NCI-H1105 treated with DMSO at 0.1 percent for 48 hours (cell line): ENCODE data around the gene PARD3.
A peak's percentile ranks its signal among the peaks of the same experiment; 100 is the strongest.
"Not testable (repeated sequence)": the region's sequence is repeated elsewhere in the genome, so short reads cannot be mapped to it uniquely, and the experiment has no call there.

ENCODE experiments used
- DNase-seq: peaks from one replicate; lab custom pipeline; 2025; lab: John Stamatoyannopoulos, UW

Gene PARD3

DNA sequence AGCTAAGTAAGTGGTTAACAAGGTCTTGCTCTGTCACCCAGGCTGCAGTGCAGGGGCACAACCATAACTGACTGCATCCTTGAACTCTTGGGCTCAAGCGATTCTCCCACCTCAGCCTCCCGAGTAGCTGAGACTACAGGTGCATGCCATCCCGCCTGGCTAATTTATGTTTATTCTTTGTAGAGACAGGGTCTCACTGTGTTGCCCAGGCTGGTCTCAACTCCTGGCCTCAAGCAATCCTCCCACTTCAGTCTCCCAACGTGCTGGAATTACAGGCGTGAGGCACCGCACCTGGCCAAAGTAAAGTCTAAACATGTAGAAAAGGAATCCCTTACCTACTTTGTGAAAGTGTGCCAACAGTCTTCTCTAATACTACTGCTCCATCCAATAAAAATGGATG, 17.9 kb downstream of the PARD3 start:
- no peak for DNase-seq

- no peak for DNase-seq
Measured at GRCh38 chr10:34796133-34796532, 19.0 kb downstream of the PARD3 start.

GRCh38 chr10:34795334-34795733, 19.8 kb downstream of the PARD3 start:
- no peak for DNase-seq

DNA sequence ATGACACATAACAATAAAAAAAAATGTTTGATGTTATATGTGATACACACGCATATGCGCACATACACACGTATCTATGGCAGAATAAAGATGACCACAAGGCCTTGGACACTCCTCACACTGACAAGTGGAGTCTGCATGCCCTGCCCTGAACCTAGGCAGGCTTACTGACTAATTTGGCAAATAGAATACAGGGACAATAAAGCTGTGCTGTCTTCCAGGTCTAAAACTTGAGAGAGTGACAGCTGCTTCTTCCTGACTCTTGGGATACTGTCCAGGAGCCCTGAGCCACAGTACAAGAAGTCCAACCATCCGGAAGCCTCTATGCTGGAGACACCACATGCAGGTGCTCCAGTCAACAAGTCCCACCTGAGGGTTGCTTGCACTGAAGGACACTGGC, 20.3 kb downstream of the PARD3 start:
- no peak for DNase-seq

GRCh38 chr10:34793581-34793980, 21.5 kb downstream of the PARD3 start:
- not testable (repeated sequence) for DNase-seq

GRCh38 chr10:34792881-34793280, 22.2 kb downstream of the PARD3 start:
- DNase-seq, result no peak

DNA sequence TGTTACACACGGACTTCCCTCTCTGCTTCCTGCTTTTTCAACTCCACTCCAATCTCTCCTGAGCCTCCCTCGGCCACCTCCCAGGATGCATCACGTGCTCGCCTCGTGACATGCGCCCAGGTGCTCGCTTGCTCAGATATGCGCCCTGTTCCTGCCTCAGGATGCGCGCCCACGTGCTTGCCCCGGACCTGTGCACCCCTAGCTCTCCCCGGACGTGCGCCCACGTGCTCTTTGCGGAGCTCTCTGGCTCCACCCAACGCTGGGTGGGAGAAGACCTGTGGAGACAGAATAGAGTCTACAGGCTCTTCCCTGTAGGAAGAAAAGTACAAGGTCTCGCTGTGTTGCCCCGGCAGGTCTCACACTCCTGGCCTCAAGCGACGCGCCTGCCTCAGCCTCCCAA, 23.1 kb downstream of the PARD3 start:
- no peak for DNase-seq

DNA sequence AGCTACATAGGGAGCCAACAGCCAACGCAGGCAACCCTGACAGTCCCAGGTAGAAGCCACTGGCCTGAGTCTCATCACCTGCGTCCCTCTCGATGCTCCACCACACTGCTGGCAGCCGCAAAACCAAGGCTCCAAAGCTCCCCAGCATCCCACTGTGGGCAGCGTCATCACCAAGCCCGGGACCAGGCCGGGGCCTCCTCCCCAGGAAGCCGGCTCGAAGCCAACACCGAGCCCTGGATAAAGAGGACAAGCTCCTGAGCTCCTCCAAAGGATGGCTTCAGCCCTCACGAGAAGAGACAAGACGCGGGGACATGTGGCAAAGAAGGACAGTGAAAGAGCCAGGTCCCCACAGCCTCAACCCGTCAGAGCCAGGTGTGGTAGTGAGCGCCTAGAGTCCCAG, 23.9 kb downstream of the PARD3 start:
- no peak for DNase-seq

GRCh38 chr10:34789966-34790506, 25.1 kb downstream of the PARD3 start:
- DNase-seq, result no peak

- DNase-seq, result no peak
Measured at GRCh38 chr10:34786464-34786863, 28.6 kb downstream of the PARD3 start.

DNA sequence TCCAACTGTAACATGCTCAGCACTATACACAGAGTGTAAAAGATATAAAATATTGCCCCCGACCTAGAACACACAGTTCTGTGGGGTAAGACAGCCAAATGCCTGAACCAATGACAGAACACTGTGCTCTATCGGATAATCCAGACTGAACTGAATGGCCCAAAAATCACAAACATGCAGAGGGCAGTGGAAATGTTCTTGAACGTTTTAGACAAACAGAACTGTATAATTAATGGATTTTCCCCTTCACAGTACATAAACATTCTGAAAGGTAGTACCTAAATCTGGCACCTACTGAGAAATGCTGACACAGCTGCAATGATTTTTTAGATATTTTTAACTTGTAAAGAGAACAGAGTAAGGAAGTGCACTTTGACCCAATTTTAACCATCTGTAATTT, 33.4 kb downstream of the PARD3 start:
- DNase-seq, result no peak

DNA sequence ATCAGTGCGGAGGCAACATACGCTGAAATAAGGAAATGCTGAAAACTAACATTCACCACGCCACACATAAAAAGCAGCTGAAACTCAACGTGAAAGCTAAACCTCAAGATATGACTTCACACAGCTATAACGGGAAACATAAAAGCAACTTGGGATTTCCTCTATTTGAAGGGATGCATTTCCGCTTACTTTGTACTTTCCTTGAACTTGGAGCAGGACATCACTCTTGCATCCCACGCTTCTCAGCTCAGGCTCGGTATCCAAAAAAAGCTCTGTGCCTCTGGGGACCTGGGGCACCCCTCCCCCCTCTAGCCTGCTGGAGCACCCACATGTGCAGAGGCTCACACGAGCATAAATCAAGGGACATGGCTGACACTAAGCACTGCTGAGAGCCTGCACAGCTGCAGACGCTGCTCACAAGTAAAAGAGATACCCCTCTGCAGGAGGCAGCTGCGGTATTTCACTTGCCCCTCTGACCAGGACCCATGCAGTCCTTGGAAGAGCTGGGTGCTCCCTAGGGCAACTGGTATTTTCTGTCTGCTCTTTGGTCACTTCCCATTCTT, 34.2 kb downstream of the PARD3 start:
- no peak for DNase-seq

DNA sequence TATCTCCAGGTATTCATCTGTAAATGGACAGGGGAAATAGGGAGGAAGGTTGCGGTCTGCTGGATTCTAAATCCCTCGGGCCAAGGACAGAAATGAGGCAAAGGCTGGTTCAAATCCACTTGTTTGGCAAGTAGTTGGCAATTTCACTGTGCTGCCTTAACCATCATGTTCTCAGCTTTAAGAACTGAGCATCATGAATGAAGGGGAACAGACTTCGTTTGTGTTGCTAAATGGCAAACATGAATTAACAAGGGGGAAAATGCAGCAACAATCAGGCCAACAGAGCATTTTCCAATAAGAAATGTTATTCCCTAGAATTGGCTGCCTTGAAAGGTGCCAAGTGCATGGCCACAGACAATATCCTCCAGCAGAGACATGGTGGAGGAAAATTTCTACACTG, 36.9 kb downstream of the PARD3 start:
- DNase-seq, result no peak

DNA sequence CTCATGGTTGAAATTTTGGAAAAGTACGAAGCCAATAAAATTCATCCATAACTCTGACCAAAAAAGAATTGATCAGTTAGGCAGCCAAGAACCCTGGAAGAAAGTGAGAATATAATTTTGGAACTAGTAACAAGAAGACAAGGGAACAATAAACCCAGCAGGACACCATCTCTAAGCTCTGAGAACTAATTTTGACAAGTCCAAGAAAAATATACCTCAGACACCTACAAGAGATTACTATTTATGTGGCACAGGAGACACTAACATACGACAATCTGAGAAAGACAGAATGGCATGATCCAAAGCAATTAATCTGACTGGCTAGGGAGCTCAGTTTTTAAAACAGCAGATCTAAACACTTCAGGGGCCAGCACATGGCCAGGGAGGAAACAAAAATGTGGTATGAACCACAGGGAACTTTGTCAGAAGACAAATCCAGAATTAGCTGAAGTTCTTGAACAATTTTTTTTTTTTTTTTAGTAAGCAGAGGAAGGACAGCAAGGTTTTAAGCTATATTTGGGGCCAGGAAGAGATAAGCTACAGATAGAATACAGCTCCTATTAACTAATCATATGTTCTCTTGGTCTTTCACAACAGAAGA, 38.9 kb downstream of the PARD3 start:
- DNase-seq, result no peak

DNA sequence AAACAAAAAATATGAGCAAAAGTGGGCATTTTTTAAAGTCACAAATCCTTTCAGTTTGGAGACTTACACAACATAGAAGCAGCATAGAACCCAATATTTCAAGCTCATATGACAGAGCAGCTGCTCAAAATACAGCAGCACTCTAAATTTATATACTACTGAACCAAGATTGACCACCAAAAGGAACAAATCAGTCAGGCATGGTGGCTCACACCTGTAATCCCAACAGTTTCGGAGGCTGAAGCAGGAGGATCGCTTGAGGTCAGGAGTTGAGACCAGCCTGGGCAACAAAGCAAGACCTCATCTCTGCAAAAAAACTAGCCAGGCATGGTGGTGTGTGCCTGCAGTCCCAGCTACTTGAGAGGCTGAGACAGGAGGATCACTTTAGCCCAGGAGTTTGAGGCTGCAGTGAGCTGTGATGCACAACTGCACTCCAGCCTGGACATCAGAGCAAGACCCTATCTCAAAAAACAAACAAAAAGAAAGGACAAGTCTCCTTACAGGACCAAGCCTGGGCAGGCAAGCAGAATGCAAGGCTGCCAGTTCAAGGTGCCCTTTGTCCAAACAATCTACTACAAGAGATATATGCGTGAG, 40.0 kb downstream of the PARD3 start:
- DNase-seq, result no peak

- peak; percentile 59 for DNase-seq
Measured at GRCh38 chr10:34773636-34774630, 41.2 kb downstream of the PARD3 start.

- DNase-seq, result no peak
Measured at GRCh38 chr10:34771525-34771924, 43.6 kb downstream of the PARD3 start.

GRCh38 chr10:34771106-34771505, 44.0 kb downstream of the PARD3 start:
- no peak for DNase-seq

GRCh38 chr10:34769899-34770298, 45.2 kb downstream of the PARD3 start:
- no peak for DNase-seq

DNA sequence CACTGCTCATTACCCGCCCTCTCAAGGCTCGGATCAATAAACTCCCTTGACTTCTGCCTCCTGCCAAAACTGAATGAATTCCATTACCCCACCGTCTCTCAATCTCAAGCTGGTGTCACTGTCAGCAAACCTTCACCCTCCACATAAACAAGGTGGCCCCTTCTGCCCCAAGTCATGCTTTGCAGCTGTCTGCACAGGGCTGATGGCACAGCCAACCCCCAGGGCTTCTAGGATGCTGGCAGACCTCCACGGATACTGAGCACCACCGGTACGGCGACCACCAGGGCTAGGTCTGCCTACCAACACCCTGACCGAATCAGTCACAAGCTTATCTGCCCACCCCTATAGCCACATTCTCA, 46.1 kb downstream of the PARD3 start:
- DNase-seq, result no peak

DNA sequence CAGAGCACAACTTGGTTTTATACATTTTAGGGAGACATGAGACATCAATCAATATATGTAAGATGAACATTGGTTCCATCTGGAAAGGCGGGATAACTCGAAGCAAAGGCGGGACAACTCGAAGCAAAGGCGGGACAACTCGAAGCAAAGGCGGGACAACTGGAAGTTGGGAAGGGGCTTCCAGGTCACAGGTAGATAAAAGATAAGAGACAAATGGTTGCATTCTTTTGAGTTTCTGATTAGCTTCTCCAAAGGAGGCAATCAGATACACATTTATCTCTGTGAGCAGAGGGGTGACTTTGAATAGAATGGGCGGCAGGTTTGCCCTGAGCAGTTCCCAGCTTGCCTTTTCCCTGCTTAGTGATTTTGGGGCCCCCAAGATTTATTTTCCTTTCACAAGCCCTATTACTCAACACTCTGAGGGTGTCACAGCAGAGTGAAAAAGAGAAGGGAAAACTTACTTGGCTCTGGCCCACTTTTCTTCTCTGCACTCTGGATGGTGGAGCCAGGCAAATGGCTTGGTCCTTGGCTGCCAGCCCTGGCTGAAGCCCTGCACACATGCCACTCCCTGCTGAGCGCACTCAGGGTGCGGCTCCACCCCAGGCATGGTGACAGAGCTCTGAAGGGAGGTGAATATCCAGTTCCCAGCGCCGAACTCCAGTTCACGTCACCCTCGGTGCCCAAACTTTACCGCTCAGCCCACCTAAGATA, 46.7 kb downstream of the PARD3 start:
- DNase-seq, result peak; percentile 46
